NOMO-1 treated with dmso at 0.1 percent for 144 hours (cell line): ENCODE results near the gene UBL4A.

Experiments used
- DNase-seq: peaks from one replicate; lab custom pipeline; 2025; ENCODE audit not compliant: unreplicated experiment; lab: John Stamatoyannopoulos, UW

Gene UBL4A

DNA sequence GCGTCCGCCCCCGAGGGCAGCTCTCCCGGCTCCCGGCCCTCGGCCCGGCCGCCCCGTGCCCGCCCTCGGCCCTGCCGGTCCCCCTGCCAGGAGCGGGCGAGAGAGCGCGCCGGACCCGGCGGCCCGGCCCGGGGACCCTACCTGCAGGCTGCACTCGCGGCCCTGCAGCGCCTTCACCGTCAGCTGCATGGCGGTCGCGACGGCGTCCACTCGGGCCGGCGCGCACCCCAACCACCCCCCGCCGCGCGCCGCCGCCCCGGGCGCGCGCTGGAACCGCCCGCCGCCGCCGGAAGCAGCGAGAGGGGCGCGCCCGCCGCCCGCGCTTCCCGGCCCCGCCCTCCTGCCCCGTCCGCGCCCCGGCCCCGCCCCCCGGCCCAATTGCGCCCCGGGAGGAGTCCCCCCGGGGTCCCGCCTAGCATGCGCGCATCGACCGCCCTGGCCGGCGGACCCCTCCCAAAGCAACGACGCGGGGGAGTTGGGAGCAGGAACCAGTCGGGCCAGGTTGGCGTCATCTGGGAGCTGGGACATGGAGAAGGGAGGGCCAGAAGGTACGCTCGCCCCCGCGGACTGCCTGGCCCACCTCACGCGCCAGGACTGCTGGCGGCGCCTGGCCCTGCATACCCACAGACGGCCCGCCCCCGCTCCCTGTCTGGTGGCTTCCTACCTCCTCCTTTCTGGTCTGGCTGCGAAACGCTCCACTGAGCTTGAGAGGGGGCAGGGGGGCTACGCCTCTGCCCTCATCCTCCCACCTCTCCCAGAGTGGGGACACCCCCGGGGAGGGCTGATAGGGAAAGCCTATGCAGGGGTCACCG is at the start of gene UBL4A:
UBL4A (minus strand) TSS at position 220 of the 812 bp plus-strand sequence; CDS start at position 189, 31 bp downstream.
- peak; percentile 5 for DNase-seq

- no peak for DNase-seq
Measured at GRCh38 chrX:154535892-154536291, 49.5 kb upstream of the UBL4A start.

GRCh38 chrX:154534526-154535322 is 48.3 kb upstream of the UBL4A start:
- peak; percentile 66 for DNase-seq

- DNase-seq, result no peak
Measured at GRCh38 chrX:154532690-154533089, 46.3 kb upstream of the UBL4A start.

- no peak for DNase-seq
Measured at GRCh38 chrX:154531626-154532025, 45.2 kb upstream of the UBL4A start.

- no peak for DNase-seq
Measured at GRCh38 chrX:154530286-154530685, 43.9 kb upstream of the UBL4A start.

GRCh38 chrX:154529206-154529612 is 42.8 kb upstream of the UBL4A start:
- DNase-seq, result no peak

DNA sequence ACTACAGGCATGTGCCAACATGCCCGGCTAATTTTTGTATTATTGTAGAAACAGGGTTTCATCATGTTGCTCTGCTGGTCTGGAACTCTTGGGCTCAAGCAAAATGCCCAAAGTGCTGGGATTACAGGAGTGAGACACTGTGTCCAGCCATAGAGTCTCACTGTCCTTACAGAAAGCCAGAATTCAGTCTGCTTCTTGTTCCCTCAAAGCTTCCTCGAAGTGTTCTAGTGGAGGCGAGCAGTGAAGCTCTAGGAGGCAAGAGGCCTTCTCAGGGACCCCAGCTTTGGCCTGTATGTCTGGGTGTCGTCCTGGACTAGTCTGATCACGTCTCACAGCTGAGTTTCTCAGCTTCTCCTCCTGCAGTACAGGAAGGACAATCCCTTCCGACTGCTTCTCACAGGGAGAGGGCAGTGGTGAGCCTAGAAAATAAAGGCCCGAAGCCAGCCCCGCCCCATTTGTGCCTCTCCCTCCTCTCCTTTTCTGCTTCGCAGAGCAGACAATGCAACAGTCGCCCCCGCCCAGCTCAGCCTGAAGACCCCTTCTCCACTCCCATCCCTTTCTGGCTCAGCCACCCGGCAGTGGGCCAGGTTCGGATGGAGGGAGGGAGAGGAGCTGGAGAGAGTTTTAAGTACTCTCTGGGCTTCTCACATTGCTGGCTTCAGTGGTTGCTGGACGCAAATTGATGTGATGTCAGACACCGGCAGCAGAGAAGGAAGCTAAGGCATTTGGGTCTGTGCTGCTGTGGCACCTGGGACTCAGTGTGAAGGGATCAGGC is 40.7 kb upstream of the UBL4A start:
- DNase-seq, result peak; percentile 36

- DNase-seq, result no peak
Measured at GRCh38 chrX:154525606-154526490, 39.4 kb upstream of the UBL4A start.

- no peak for DNase-seq
Measured at GRCh38 chrX:154519389-154519788, 33.0 kb upstream of the UBL4A start.

GRCh38 chrX:154517101-154517781 is 30.8 kb upstream of the UBL4A start:
- no peak for DNase-seq

DNA sequence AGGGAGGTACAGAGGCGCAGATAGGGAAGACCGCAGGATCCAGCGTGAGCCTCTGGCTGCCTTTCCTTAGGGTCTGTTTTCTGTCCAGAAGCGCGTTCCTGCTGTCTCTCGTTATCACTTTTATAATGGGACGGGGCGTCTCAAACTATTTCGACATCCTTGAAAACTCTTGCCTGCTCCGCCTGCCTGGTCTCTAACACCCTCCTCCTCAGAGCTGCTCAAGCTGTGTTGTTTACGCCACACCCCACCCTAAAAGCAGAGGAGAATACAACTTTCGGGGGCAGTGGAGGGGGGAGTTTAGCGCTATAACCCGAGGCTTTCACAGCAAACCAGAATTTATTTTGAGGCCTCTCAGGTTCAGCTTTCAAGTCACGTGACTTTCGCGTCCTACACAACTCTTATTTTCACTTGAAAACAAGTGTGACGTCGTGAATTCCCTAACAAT is 30.3 kb upstream of the UBL4A start:
- DNase-seq, result peak; percentile 6

DNA sequence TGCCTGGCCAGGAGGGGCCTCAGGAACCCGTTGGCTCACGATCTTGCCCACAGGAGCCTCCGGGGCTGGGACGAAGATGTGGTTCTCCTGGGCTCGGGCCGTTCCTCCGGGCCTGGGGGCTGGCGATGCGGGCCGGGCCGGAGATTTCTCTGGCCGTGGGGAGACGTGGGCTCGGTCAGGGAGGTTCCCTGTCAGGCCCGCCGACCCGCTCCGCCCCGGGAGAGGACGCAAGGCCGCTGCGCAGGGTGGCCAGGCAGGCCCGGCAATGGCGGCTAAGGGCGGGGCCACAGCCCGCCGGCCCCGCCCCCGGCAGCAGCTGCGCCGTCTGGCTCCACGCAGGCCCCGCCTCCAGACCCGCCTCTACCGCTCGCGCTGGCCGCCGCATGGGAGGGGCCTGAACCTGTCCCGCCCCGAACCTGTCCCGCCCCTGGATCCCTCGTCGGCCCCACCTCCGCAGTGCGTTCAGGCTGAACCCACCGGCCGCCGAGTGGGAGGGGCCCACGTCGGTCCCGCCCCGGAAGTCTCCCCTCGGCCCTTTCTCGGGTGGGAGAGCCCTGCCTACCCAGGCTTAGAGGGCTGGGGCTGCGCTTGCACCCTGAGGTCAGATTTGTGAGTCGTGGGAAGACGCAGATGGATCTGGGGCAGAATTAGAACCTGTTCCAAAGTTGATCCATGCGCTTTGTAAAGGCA is 29.7 kb upstream of the UBL4A start, which contains the start of gene FAM3A:
FAM3A (minus strand) TSS at position 267 of the 690 bp plus-strand sequence. CDS start 460 bp downstream, outside the sequence.
- peak; percentile 65 for DNase-seq

DNA sequence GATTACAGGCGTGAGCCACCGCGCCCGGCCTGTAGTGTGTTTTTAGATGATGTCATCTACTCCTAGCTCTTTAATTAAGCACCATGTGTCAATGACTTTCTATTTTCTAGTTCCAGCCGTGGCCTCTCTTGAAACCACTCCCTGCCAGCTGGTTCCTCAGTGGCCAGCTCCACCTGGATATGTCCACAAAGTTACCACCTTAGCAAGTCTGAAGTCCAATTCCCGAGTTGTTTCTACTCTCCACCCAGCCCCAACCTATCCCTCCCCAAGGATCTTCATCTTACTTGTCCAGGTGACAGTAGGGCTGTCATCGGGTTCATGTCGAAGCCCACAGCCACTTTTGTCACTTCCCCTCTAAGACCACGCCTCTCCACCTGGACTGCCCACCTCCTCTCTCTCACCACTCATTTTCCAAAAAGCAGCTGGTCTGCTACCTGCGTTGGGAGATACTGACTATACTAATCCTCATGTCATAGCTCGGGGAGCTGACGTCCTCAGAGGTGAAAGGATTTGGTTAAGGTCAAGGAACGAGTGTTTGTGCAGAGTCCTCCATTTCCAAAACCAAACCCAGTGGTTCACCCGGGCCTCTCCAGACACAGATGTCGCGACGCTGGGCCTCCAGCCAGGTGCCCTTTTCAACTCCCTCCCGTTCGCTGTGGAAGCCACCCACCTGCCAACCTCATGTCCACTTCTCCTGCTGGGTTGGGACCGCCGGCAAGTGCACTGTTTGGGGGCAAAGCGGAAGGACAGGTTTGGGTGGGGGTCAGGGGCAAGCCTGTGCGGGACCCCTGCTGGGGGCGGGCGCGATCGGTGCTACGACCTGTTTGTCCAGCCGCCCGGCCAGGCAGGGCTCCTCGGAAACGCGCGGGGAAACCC is 28.9 kb upstream of the UBL4A start:
- no peak for DNase-seq

DNA sequence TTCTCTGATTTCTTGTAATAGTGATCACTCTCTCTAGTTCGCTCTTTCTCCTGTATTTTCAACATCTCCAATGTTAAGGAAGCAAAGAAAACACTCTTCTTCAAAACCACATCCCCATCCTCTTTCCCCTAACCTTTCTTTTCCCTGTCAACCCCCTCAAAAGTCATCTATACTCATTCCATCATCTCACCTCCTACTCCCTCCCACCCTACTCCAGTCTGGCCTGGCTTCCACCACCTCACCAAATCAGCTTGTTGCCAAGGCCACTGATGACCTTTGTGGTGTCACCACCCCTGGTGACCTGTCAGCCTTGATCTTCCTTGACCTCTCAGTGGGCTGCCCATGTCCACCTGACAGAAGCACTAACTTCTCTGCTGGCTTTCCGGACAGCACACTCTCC is 27.3 kb upstream of the UBL4A start:
- DNase-seq, result no peak

GRCh38 chrX:154512879-154513553 is 26.6 kb upstream of the UBL4A start:
- no peak for DNase-seq

GRCh38 chrX:154511761-154512160 is 25.3 kb upstream of the UBL4A start:
- no peak for DNase-seq
